ENCODE measurements around the gene GPT2. TPM values are rescaled to one million over a fixed set of nuclear protein-coding genes. Genes with fewer than 3 reads are reported as not detected.
"Not testable (repeated sequence)": the region's sequence is repeated elsewhere in the genome, so short reads cannot be mapped to it uniquely, and the experiment has no call there.

GPT2 gene
- total RNA-seq, 1 experiment from 2014 or later: 68.9 TPM

DNA sequence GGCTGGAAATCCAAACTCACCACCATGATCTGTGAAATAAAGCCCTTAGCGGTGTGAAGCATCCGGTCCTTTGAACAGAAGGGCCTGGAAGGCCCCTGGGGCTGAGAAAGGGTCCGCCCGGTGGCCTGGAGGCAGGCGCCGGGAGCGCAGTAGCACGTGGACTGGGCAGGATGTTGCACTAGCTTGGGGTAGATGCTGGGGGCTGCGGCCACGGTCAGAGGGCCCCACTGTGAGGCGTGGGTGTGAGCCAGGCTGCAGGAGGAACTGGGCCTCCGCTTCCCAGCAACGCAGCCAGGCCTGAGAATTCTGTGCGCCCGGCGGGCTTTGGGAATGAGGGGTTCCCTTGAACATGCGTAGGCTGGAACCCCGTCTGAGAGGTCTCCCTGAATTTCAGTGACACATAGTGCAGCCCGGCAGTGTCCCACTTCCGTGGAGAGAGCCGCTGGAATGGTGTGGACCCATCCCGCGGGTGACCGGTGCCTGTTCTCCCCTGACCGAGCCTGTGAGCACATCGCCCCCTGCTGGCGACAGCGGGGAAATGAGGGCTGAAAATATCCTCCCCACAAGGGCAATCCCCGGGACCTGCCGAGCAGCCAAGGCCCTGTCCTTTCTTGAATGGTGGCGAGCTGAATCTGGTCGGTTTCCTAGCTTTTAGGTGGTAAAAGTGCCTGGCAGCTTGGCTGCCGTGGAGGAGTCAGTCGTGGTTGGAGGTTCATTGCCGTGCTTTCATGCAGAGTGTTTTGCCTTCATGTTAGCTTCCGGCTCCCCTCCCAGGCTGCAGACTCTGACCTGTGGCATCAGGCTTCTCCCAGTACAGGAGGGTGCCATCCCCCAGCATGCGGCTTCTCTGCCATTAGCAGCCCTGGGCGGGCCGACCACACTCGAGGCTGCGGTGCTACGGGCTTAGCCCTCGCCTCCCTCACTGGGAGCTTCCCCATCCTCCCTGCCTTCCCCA, 45.5 kb downstream of the GPT2 start:
- BruUV-seq (replicated peaks): no TSS peak
- Mint-ChIP-seq H3K27me3 (ENCODE audit: unreplicated experiment) (no peaks in the 10 kb centered on the region), H3K4me3 (ENCODE audit: low read depth, unreplicated experiment) (no peak overlapping the region), H3K36me3 (ENCODE audit: insufficient read depth, unreplicated experiment) (peaks cover 82% of the 10 kb centered on the region), H3K9me3 (ENCODE audit: low read depth, unreplicated experiment) (no peaks in the 10 kb centered on the region), H3K27ac (ENCODE audit: unreplicated experiment) (peak overlapping the region; percentile 33), H3K4me1 (ENCODE audit: low read depth, unreplicated experiment) (no peaks in the 10 kb centered on the region)
- DNase-seq: peak; percentile 80
- TF ChIP-seq, protein P1, sequence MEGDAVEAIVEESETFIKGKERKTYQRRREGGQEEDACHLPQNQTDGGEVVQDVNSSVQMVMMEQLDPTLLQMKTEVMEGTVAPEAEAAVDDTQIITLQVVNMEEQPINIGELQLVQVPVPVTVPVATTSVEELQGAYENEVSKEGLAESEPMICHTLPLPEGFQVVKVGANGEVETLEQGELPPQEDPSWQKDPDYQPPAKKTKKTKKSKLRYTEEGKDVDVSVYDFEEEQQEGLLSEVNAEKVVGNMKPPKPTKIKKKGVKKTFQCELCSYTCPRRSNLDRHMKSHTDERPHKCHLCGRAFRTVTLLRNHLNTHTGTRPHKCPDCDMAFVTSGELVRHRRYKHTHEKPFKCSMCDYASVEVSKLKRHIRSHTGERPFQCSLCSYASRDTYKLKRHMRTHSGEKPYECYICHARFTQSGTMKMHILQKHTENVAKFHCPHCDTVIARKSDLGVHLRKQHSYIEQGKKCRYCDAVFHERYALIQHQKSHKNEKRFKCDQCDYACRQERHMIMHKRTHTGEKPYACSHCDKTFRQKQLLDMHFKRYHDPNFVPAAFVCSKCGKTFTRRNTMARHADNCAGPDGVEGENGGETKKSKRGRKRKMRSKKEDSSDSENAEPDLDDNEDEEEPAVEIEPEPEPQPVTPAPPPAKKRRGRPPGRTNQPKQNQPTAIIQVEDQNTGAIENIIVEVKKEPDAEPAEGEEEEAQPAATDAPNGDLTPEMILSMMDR (IDR thresholded peaks at IDR 0.05; ENCODE audit: unreplicated experiment): peak; percentile 96
- intact Hi-C loops (cut with micrococcal nuclease; ENCODE audit: unreplicated experiment): loop anchor here (2.0 kb wide), 1 partner anchor 75 kb away; no protein-coding TSS in a partner anchor
- CTCF ChIA-PET: interaction anchor here (1.2 kb wide), 1 partner anchor 76 kb away, joined by 9 read pairs; no protein-coding TSS in a partner anchor

DNA sequence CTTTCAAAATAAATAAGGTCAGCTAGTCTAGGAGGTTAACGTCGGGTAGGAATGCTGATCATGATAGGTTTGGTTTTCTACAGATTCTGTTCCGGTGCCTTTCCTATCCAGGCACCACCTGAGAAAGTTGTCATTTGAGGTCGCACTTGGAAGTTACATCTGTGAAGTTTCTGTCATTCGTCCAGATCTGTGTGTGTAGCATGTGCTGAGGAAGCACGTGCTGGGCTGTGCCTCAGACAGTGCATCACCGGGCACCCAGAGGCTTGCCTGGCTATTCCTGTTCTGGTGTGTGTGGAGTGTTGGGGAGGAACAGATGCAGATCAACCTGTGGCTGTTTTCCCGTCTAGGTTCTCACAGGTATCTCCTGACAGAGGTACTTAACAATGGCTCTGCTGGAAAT, 46.7 kb downstream of the GPT2 start:
- TSS peak; percentile 29 for BruUV-seq (replicated peaks)
- H3K27ac Mint-ChIP-seq (ENCODE audit: unreplicated experiment): no peak overlapping the region
- H3K36me3 Mint-ChIP-seq (ENCODE audit: insufficient read depth, unreplicated experiment): peaks cover 70% of the 10 kb centered on the region
- no peaks in the 10 kb centered on the region for H3K4me1 Mint-ChIP-seq (ENCODE audit: low read depth, unreplicated experiment)
- no peak for DNase-seq
- H3K9me3 Mint-ChIP-seq (ENCODE audit: low read depth, unreplicated experiment): no peaks in the 10 kb centered on the region
- no peak overlapping the region for H3K4me3 Mint-ChIP-seq (ENCODE audit: low read depth, unreplicated experiment)
- intact Hi-C loops (cut with micrococcal nuclease; ENCODE audit: unreplicated experiment): no loop called here
- H3K27me3 Mint-ChIP-seq (ENCODE audit: unreplicated experiment): no peaks in the 10 kb centered on the region
- TF ChIP-seq, protein P1 (IDR thresholded peaks at IDR 0.05; ENCODE audit: unreplicated experiment): no peak
- CTCF ChIA-PET: no interaction called here

DNA sequence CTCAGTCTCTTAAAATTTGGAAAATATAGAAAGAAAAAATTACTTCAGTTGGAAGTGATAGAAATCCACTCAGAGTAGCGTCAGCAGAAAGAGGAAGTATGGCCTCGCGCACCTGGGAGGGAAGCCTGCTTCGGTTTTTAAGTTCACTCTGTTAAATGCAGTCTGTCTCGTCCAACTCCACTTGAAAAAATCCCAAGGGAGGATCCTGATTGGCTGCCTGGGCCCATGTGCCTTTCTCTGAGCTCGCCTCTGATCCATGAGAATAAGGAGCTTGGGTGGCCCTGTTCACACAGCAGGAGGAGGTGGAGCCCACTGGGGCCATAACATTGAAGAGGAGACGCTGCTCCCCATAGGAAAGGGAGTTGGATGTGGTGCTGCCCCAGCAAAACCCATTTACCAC, 48.6 kb downstream of the GPT2 start:
- CTCF ChIA-PET: no interaction called here
- H3K4me3 Mint-ChIP-seq (ENCODE audit: low read depth, unreplicated experiment): no peak overlapping the region
- no peak overlapping the region for H3K27ac Mint-ChIP-seq (ENCODE audit: unreplicated experiment)
- DNase-seq: no peak
- no peaks in the 10 kb centered on the region for H3K9me3 Mint-ChIP-seq (ENCODE audit: low read depth, unreplicated experiment)
- H3K36me3 Mint-ChIP-seq (ENCODE audit: insufficient read depth, unreplicated experiment): peaks cover 53% of the 10 kb centered on the region
- BruUV-seq (replicated peaks): no TSS peak
- TF ChIP-seq, protein P1 (IDR thresholded peaks at IDR 0.05; ENCODE audit: unreplicated experiment): no peak
- no peaks in the 10 kb centered on the region for H3K4me1 Mint-ChIP-seq (ENCODE audit: low read depth, unreplicated experiment)
- intact Hi-C loops (cut with micrococcal nuclease; ENCODE audit: unreplicated experiment): no loop called here
- no peaks in the 10 kb centered on the region for H3K27me3 Mint-ChIP-seq (ENCODE audit: unreplicated experiment)

DNA sequence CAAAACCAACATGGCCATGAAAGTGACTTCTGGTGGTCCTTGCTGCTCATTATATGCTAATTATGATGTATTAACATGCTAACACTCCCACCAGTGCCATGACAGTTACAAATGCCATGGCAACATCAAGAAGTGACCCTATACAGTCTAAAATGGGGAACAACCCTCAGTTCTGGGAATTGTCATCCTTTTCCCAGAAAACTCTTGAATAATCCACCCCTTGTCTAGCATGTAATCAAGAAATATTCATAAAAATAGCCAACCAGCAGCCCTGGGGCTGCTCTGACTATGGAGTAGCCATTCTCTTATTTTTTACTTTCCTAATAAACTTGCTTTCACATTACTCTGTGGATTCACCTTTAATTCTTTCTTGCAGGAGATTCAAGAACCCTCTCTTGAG, 53.4 kb downstream of the GPT2 start:
- no TSS peak for BruUV-seq (replicated peaks)
- DNase-seq: no peak
- TF ChIP-seq, protein P1 (IDR thresholded peaks at IDR 0.05; ENCODE audit: unreplicated experiment): no peak
- Mint-ChIP-seq H3K27me3 (ENCODE audit: unreplicated experiment) (no peaks in the 10 kb centered on the region), H3K27ac (ENCODE audit: unreplicated experiment) (no peak overlapping the region), H3K4me3 (ENCODE audit: low read depth, unreplicated experiment) (no peak overlapping the region), H3K9me3 (ENCODE audit: low read depth, unreplicated experiment) (no peaks in the 10 kb centered on the region), H3K4me1 (ENCODE audit: low read depth, unreplicated experiment) (peaks cover 5% of the 10 kb centered on the region), H3K36me3 (ENCODE audit: insufficient read depth, unreplicated experiment) (peaks cover 10% of the 10 kb centered on the region)
- intact Hi-C loops (cut with micrococcal nuclease; ENCODE audit: unreplicated experiment): no loop called here
- CTCF ChIA-PET: no interaction called here

DNA sequence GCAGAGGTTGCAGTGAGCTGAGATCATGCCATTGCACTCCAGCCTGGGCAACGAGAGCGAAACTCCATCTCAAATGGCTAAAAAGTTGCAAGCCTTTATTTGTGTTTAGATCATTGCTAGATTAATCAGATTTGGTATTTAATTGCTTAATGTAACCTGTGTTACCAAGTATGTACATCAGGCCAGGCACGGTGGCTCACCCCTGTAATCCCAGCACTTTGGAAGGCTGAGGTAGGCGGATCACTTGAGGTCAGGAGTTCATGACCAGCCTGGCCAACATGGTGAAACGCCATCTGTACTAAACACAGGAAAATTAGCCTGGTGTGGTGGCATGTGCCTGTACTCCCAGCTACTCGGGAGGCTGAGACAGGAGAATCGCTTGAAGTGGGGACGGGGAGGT, 60.6 kb downstream of the GPT2 start:
- intact Hi-C loops (cut with micrococcal nuclease; ENCODE audit: unreplicated experiment): loop anchor here (5.0 kb wide), 1 partner anchor 198 kb away; the partner anchor contains the start of gene NETO2
- not testable (repeated sequence) for H3K27me3 Mint-ChIP-seq (ENCODE audit: unreplicated experiment); H3K9me3 Mint-ChIP-seq (ENCODE audit: low read depth, unreplicated experiment); BruUV-seq (replicated peaks); H3K27ac Mint-ChIP-seq (ENCODE audit: unreplicated experiment); H3K36me3 Mint-ChIP-seq (ENCODE audit: insufficient read depth, unreplicated experiment); H3K4me3 Mint-ChIP-seq (ENCODE audit: low read depth, unreplicated experiment); DNase-seq
- CTCF ChIA-PET: interaction anchor here (0.6 kb wide), 1 partner anchor 87 kb away, joined by 3 read pairs; no protein-coding TSS in a partner anchor
- H3K4me1 Mint-ChIP-seq (ENCODE audit: low read depth, unreplicated experiment): peaks cover 19% of the 10 kb centered on the region
